ENCODE results near the gene DDIT4. TPM values are rescaled to one million over a fixed set of nuclear protein-coding genes. Genes with fewer than 3 reads are reported as not detected.

Gene DDIT4
- polyA plus RNA-seq, 1 donor from 2014 or later: 29.9 TPM

DNA sequence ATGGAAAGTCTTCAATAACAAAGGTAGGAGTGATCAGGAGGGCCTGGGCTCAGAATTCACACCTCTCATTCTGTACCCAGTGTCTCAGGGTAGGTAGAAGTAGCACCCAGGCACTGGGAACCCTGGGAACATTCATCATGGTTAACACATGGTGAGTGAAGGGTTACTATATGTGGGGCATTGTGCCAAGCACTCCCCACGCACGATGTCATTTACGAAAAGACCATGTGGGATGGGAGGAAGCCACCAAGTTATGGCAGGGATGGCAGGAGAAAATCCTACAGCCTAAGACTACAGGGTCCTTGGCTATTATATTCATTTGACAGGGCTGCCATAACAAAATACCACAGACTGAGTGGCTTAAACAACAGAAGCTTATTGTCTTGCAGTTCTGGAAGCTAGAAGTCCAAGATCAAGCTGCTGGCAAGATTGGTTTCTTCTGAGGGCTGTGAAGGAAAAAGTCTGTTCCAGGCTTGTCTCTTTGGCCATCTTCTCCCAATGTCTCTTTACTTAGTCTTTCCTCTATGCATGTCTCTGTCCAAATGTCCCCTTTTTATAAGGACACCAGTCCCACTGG lies 27.7 kb upstream of the DDIT4 start:
- no peak overlapping the region for H3K4me3 ChIP-seq (ENCODE audit: low read length)
- H4K20me1 ChIP-seq (ENCODE audit: insufficient read depth): no peaks in the 10 kb centered on the region
- no peaks in the 10 kb centered on the region for H3F3A ChIP-seq (ENCODE audit: insufficient read depth, low read length, poor library complexity, severe bottlenecking)
- no peaks in the 10 kb centered on the region for H3K9me2 ChIP-seq (ENCODE audit: insufficient read depth, low read length)
- no peak overlapping the region for H3K4me2 ChIP-seq (ENCODE audit: low read length)
- no peaks in the 10 kb centered on the region for H3K27me3 ChIP-seq (ENCODE audit: insufficient read depth, low read depth, low read length)
- H3K36me3 ChIP-seq (ENCODE audit: insufficient read depth, low read length): no peaks in the 10 kb centered on the region
- no peak overlapping the region for H3K9ac ChIP-seq (ENCODE audit: low read length)
- no peaks in the 10 kb centered on the region for H3K79me2 ChIP-seq (replicated peaks; ENCODE audit: insufficient read depth, low read length)
- no peak overlapping the region for H3K27ac ChIP-seq (ENCODE audit: low read length)
- no peak overlapping the region for H2AFZ ChIP-seq (ENCODE audit: low read depth, low read length)
- TF ChIP-seq EP300 (conservative IDR thresholded peaks at IDR 0.05; ENCODE audit: poor library complexity, severe bottlenecking) (no peak), RAD21 (conservative IDR thresholded peaks at IDR 0.05) (no peak), SMC3 (conservative IDR thresholded peaks at IDR 0.05; ENCODE audit: poor library complexity) (no peak), TAF1 (IDR thresholded peaks at IDR 0.05; ENCODE audit: low read depth) (no peak), MXI1 (conservative IDR thresholded peaks at IDR 0.05; ENCODE audit: poor library complexity, severe bottlenecking) (no peak), EZH2 (IDR thresholded peaks at IDR 0.05; ENCODE audit: borderline replicate concordance, insufficient read depth, low read length, poor library complexity, severe bottlenecking) (no peak), POLR2AphosphoS5 (IDR thresholded peaks at IDR 0.05) (no peak)
- TF ChIP-seq, protein P1, sequence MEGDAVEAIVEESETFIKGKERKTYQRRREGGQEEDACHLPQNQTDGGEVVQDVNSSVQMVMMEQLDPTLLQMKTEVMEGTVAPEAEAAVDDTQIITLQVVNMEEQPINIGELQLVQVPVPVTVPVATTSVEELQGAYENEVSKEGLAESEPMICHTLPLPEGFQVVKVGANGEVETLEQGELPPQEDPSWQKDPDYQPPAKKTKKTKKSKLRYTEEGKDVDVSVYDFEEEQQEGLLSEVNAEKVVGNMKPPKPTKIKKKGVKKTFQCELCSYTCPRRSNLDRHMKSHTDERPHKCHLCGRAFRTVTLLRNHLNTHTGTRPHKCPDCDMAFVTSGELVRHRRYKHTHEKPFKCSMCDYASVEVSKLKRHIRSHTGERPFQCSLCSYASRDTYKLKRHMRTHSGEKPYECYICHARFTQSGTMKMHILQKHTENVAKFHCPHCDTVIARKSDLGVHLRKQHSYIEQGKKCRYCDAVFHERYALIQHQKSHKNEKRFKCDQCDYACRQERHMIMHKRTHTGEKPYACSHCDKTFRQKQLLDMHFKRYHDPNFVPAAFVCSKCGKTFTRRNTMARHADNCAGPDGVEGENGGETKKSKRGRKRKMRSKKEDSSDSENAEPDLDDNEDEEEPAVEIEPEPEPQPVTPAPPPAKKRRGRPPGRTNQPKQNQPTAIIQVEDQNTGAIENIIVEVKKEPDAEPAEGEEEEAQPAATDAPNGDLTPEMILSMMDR (IDR thresholded peaks at IDR 0.05; ENCODE audit: poor library complexity, severe bottlenecking): no peak
- TF ChIP-seq, protein P2, sequence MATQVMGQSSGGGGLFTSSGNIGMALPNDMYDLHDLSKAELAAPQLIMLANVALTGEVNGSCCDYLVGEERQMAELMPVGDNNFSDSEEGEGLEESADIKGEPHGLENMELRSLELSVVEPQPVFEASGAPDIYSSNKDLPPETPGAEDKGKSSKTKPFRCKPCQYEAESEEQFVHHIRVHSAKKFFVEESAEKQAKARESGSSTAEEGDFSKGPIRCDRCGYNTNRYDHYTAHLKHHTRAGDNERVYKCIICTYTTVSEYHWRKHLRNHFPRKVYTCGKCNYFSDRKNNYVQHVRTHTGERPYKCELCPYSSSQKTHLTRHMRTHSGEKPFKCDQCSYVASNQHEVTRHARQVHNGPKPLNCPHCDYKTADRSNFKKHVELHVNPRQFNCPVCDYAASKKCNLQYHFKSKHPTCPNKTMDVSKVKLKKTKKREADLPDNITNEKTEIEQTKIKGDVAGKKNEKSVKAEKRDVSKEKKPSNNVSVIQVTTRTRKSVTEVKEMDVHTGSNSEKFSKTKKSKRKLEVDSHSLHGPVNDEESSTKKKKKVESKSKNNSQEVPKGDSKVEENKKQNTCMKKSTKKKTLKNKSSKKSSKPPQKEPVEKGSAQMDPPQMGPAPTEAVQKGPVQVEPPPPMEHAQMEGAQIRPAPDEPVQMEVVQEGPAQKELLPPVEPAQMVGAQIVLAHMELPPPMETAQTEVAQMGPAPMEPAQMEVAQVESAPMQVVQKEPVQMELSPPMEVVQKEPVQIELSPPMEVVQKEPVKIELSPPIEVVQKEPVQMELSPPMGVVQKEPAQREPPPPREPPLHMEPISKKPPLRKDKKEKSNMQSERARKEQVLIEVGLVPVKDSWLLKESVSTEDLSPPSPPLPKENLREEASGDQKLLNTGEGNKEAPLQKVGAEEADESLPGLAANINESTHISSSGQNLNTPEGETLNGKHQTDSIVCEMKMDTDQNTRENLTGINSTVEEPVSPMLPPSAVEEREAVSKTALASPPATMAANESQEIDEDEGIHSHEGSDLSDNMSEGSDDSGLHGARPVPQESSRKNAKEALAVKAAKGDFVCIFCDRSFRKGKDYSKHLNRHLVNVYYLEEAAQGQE (IDR thresholded peaks at IDR 0.05; ENCODE audit: borderline replicate concordance): no peak
- H3K9me3 ChIP-seq (ENCODE audit: low read length): no peaks in the 10 kb centered on the region

DNA sequence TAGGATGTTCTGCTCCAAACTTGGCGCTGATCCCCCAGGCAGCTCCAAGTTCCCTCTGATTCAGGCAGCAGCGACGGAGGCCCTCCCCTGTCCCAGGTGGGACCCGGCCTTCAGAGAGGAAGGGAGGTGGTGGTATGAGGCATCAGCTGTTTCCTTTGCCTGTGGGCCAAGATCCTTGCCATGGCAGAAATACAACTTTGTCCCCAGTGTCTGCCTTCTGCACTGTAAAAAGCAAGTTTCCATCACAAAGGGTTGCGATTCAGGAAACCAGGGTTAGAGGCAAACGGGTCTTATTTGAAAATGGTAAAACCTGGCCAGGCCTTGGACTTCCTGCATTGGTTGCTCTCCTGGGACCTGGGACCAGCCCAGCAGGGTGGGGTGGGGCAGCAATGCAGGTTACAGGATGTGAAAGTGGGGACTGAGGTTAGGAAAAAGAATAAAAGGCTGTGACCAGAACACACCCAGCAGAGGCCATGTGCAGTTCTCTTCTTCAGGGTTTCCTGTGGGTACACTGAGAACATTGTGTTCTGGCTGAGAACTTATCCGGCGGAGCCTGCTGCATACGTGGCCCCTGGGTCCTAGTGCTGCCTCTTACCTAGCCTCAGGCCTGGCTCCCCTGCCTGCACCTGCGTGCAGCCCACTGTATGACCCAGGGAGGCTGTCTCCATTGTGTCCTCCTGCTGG lies 25.1 kb upstream of the DDIT4 start:
- H3K27me3 ChIP-seq (ENCODE audit: insufficient read depth, low read depth, low read length): no peaks in the 10 kb centered on the region
- TF ChIP-seq MXI1 (conservative IDR thresholded peaks at IDR 0.05; ENCODE audit: poor library complexity, severe bottlenecking): no peak
- no peak for TF ChIP-seq EP300 (conservative IDR thresholded peaks at IDR 0.05; ENCODE audit: poor library complexity, severe bottlenecking)
- no peak for TF ChIP-seq SMC3 (conservative IDR thresholded peaks at IDR 0.05; ENCODE audit: poor library complexity)
- TF ChIP-seq POLR2AphosphoS5 (IDR thresholded peaks at IDR 0.05): no peak
- no peak for TF ChIP-seq RAD21 (conservative IDR thresholded peaks at IDR 0.05)
- no peak for TF ChIP-seq EZH2 (IDR thresholded peaks at IDR 0.05; ENCODE audit: borderline replicate concordance, insufficient read depth, low read length, poor library complexity, severe bottlenecking)
- TF ChIP-seq, protein P1 (IDR thresholded peaks at IDR 0.05; ENCODE audit: poor library complexity, severe bottlenecking): no peak
- no peak for TF ChIP-seq TAF1 (IDR thresholded peaks at IDR 0.05; ENCODE audit: low read depth)
- TF ChIP-seq, protein P2 (IDR thresholded peaks at IDR 0.05; ENCODE audit: borderline replicate concordance): no peak
- no peak overlapping the region for H3K9ac ChIP-seq (ENCODE audit: low read length)
- H3K9me2 ChIP-seq (ENCODE audit: insufficient read depth, low read length): no peaks in the 10 kb centered on the region
- H3K79me2 ChIP-seq (replicated peaks; ENCODE audit: insufficient read depth, low read length): no peaks in the 10 kb centered on the region
- no peak overlapping the region for H2AFZ ChIP-seq (ENCODE audit: low read depth, low read length)
- no peak overlapping the region for H3K4me3 ChIP-seq (ENCODE audit: low read length)
- H3K9me3 ChIP-seq (ENCODE audit: low read length): no peaks in the 10 kb centered on the region
- H3K27ac ChIP-seq (ENCODE audit: low read length): no peak overlapping the region
- no peak overlapping the region for H3K4me2 ChIP-seq (ENCODE audit: low read length)
- H4K20me1 ChIP-seq (ENCODE audit: insufficient read depth): no peaks in the 10 kb centered on the region
- no peaks in the 10 kb centered on the region for H3K36me3 ChIP-seq (ENCODE audit: insufficient read depth, low read length)
- H3F3A ChIP-seq (ENCODE audit: insufficient read depth, low read length, poor library complexity, severe bottlenecking): no peaks in the 10 kb centered on the region

Data from neural cell (in vitro differentiated cells).